Measurements from ENCODE around the gene LRP1B.

Gene LRP1B

GRCh38 chr2:140814141-140814540 lies 1316.7 kb downstream of the LRP1B start:
- H3K36me3 ChIP-seq (ENCODE audit: insufficient read depth, low read length), result no peaks in the 10 kb centered on the region
- no peaks in the 10 kb centered on the region for H3K9me2 ChIP-seq (ENCODE audit: low read depth, low read length)
- H3K79me2 ChIP-seq (ENCODE audit: insufficient read depth, low read length), result no peaks in the 10 kb centered on the region
- H3K9ac ChIP-seq (ENCODE audit: low read length), result no peak overlapping the region
- TF ChIP-seq, protein P1, sequence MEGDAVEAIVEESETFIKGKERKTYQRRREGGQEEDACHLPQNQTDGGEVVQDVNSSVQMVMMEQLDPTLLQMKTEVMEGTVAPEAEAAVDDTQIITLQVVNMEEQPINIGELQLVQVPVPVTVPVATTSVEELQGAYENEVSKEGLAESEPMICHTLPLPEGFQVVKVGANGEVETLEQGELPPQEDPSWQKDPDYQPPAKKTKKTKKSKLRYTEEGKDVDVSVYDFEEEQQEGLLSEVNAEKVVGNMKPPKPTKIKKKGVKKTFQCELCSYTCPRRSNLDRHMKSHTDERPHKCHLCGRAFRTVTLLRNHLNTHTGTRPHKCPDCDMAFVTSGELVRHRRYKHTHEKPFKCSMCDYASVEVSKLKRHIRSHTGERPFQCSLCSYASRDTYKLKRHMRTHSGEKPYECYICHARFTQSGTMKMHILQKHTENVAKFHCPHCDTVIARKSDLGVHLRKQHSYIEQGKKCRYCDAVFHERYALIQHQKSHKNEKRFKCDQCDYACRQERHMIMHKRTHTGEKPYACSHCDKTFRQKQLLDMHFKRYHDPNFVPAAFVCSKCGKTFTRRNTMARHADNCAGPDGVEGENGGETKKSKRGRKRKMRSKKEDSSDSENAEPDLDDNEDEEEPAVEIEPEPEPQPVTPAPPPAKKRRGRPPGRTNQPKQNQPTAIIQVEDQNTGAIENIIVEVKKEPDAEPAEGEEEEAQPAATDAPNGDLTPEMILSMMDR (IDR thresholded peaks at IDR 0.05; ENCODE audit: low read length), result no peak
- no peak for TF ChIP-seq EZH2 (IDR thresholded peaks at IDR 0.05; ENCODE audit: borderline replicate concordance, low read length)
- H3K4me1 ChIP-seq (ENCODE audit: insufficient read depth, low read length, severe bottlenecking), result no peaks in the 10 kb centered on the region
- H2AFZ ChIP-seq (ENCODE audit: low read length), result no peak overlapping the region
- no peaks in the 10 kb centered on the region for H3K27me3 ChIP-seq (ENCODE audit: insufficient read depth, low read length)
- H3K4me2 ChIP-seq (ENCODE audit: low read length), result no peak overlapping the region
- H3F3A ChIP-seq (ENCODE audit: insufficient read depth, low read length), result no peaks in the 10 kb centered on the region
- no peaks in the 10 kb centered on the region for H4K20me1 ChIP-seq (ENCODE audit: insufficient read depth, low read length)
- no peak overlapping the region for H3K27ac ChIP-seq (ENCODE audit: low read depth, low read length, poor library complexity, severe bottlenecking)
- H3K9me3 ChIP-seq (ENCODE audit: low read length), result no peaks in the 10 kb centered on the region
- no peak overlapping the region for H3K4me3 ChIP-seq (ENCODE audit: low read depth, low read length, poor library complexity, severe bottlenecking)

GRCh38 chr2:140808820-140809219 lies 1322.0 kb downstream of the LRP1B start:
- no peak overlapping the region for H3K4me3 ChIP-seq (ENCODE audit: low read depth, low read length, poor library complexity, severe bottlenecking)
- no peaks in the 10 kb centered on the region for H3K79me2 ChIP-seq (ENCODE audit: insufficient read depth, low read length)
- H4K20me1 ChIP-seq (ENCODE audit: insufficient read depth, low read length), result no peaks in the 10 kb centered on the region
- H3K9ac ChIP-seq (ENCODE audit: low read length), result no peak overlapping the region
- no peak overlapping the region for H3K4me2 ChIP-seq (ENCODE audit: low read length)
- H2AFZ ChIP-seq (ENCODE audit: low read length), result no peak overlapping the region
- no peak overlapping the region for H3K27ac ChIP-seq (ENCODE audit: low read depth, low read length, poor library complexity, severe bottlenecking)
- H3K36me3 ChIP-seq (ENCODE audit: insufficient read depth, low read length), result no peaks in the 10 kb centered on the region
- H3F3A ChIP-seq (ENCODE audit: insufficient read depth, low read length), result no peaks in the 10 kb centered on the region
- no peaks in the 10 kb centered on the region for H3K9me2 ChIP-seq (ENCODE audit: low read depth, low read length)
- H3K9me3 ChIP-seq (ENCODE audit: low read length), result no peaks in the 10 kb centered on the region
- TF ChIP-seq, protein P1 (IDR thresholded peaks at IDR 0.05; ENCODE audit: low read length), result no peak
- TF ChIP-seq EZH2 (IDR thresholded peaks at IDR 0.05; ENCODE audit: borderline replicate concordance, low read length), result no peak
- no peaks in the 10 kb centered on the region for H3K27me3 ChIP-seq (ENCODE audit: insufficient read depth, low read length)
- H3K4me1 ChIP-seq (ENCODE audit: insufficient read depth, low read length, severe bottlenecking), result no peaks in the 10 kb centered on the region

GRCh38 chr2:140808211-140808610 lies 1322.6 kb downstream of the LRP1B start:
- Histone ChIP-seq H3K4me1 (ENCODE audit: insufficient read depth, low read length, severe bottlenecking) (no peaks in the 10 kb centered on the region), H3K27me3 (ENCODE audit: insufficient read depth, low read length) (no peaks in the 10 kb centered on the region), H3K4me3 (ENCODE audit: low read depth, low read length, poor library complexity, severe bottlenecking) (no peak overlapping the region), H3K79me2 (ENCODE audit: insufficient read depth, low read length) (no peaks in the 10 kb centered on the region), H3K36me3 (ENCODE audit: insufficient read depth, low read length) (no peaks in the 10 kb centered on the region), H2AFZ (ENCODE audit: low read length) (no peak overlapping the region), H3K27ac (ENCODE audit: low read depth, low read length, poor library complexity, severe bottlenecking) (no peak overlapping the region), H3K9me2 (ENCODE audit: low read depth, low read length) (no peaks in the 10 kb centered on the region), H3K4me2 (ENCODE audit: low read length) (no peak overlapping the region), H3F3A (ENCODE audit: insufficient read depth, low read length) (no peaks in the 10 kb centered on the region), H3K9me3 (ENCODE audit: low read length) (no peaks in the 10 kb centered on the region), H4K20me1 (ENCODE audit: insufficient read depth, low read length) (no peaks in the 10 kb centered on the region), H3K9ac (ENCODE audit: low read length) (no peak overlapping the region)
- TF ChIP-seq, protein P1 (IDR thresholded peaks at IDR 0.05; ENCODE audit: low read length), result no peak
- no peak for TF ChIP-seq EZH2 (IDR thresholded peaks at IDR 0.05; ENCODE audit: borderline replicate concordance, low read length)
